ENCODE results near the gene SYCP2.
"Not testable (repeated sequence)": the region's sequence is repeated elsewhere in the genome, so short reads cannot be mapped to it uniquely, and the experiment has no call there.

SYCP2 gene

DNA sequence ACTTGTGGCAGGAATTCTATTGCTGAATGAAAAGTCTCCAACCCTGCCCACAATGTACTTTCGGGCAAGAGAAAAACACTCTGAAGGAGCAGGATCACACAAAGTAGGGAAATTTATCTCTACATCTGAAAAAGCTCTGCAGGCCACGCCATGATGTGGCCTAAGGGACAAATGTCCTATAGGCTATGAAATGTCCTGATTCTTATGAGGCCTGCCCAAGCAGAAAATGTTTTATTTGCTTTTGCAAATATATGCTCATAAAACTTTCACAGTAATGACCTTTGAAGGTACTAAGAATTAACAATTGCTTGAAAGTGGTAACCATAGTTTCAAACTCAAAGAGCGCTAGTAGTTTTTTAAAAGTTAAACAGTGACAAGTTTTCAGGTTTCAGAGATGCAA is 31.0 kb downstream of the SYCP2 start:
- no peak for DNase-seq

DNA sequence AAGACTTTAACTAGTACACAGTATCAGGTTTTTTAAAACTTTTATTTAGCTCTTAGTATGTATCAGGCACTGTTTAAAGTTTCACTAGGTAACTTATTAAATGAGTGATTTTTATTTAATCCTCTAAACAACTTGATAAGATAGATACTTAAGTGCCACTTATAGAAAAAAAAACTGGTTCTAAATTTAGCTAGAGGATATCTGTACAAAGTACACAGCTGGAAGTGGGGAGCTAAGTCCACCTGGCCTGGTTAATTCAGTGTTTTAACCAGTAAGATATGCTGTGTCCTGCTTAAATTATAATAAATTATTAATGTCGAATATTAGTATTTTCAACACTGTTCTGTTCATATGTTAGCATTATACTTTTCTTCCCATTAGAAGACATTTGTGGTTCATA is 37.5 kb downstream of the SYCP2 start:
- no peak for DNase-seq

DNA sequence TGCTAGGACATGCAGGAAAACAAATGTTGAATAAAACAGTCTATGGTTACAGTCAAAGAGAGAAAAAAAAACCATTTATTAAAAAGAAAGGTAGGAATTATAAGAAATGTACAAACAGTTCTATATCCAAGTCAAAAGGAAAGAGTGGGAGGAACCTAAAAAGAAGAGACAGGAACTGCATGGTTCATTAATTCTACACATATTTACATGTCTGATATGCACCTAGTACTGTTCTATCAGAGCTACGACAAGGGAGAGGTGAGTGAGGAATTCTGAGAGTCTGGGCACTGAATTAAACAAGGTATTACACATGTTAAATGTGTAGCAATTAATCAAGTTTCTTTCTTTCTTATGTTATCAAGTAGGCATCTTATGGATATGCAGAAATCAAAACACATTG is 41.9 kb downstream of the SYCP2 start:
- no peak for DNase-seq

DNA sequence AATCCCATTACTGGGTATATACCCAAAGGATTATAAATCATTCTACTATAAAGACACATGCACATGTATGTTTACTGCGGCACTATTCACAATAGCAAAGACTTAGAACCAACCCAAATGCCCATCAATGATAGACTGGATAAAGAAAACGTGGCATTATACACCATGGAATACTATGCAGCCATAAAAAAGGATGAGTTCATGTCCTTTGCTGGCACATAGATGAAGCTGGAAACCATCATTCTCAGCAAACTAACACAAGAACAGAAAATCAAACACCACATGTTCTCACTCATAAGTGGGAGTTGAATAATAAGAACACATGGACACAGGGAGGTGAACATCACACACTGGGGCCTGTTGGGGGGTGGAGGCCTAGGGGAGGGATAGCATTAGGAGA is 43.4 kb downstream of the SYCP2 start:
- DNase-seq, result not testable (repeated sequence)

DNA sequence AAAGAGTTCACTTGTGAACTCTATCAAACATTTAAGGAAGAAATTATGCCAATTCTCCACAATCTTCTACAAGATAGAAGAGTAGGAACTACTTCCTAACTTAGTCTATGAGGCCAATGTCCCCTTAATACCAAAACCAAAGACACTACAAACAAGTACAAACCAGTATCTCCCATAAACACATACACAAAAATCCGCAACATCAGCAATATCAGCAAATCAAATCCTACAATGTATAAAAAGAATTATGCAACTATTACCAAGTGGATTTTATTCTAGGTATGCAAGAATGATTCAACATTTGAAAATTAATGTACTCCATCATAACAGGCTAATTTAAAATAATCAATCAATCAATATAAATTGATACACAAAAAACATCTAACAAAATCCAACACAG is 45.4 kb downstream of the SYCP2 start:
- DNase-seq, result no peak

DNA sequence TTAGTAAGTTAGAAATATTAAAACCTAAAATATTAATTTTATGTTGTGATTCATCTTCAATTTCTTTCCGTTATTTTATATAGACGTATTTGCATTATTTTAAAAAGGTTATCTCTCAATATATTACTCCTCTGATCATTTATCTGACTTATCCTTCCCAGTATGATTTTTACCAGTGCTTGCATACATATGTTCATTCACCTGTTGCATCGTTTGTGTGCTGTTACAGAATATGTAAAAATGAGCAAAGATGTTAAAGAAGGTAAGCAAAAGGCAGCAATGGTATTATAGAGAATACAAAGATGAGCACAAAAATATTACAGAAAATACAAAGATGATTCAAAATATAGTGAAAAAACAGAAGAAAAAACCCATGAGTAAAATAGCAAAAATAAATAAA is 48.9 kb downstream of the SYCP2 start:
- DNase-seq, result no peak

DNA sequence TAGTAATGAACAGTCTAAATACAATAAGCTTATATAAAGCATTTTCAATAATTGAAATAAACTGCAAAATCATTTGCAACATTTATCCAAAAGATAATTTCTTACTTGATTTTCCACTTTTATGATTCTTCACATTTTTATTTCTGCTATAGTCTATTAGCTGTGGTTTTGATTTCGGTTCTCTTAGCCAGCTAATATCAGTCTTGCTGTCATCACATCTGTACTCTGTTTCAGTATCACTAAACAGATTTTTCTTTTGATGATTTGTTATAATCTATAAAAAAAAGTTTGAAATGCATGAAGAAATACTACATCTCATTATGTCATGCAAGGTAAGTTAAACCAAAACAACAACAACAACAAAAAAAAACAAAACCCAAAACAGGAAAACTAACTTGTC is 53.2 kb downstream of the SYCP2 start:
- no peak for DNase-seq

DNA sequence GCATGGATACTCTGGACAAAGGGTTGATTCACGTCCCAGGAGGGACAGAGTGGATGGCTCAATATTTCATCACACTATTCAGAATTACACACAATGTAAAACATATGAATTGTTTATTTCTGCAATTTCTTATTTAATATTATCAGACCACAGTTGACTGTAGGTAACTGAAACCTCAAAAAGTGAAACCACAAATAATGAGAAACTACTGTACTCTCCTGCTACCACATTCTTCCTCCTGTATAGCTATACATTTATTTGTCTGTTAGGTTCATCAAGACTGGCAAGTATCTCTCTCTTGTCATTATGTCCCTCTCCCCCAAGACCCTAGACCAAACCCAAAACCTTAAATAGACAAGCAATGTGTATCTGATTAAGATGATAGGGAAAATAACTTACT is 60.0 kb downstream of the SYCP2 start:
- no peak for DNase-seq

DNA sequence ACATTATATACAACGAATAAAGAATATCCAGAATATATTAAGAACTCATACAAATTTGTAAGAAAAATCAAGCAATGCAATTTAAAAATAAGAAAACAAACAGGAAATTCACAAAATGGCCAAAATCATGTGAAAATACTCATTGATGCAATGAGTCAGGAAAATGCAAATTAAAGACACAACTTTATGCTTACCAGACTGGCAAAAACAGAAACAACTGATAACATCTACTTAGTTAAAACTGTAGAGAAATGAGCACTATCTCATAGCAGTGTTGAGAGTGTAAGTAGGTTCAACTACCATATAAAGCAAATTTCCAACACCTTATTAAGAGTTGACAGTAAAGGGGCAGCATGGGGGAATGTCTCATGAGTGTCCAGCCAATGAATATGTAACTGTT is 62.3 kb downstream of the SYCP2 start:
- DNase-seq, result no peak

DNA sequence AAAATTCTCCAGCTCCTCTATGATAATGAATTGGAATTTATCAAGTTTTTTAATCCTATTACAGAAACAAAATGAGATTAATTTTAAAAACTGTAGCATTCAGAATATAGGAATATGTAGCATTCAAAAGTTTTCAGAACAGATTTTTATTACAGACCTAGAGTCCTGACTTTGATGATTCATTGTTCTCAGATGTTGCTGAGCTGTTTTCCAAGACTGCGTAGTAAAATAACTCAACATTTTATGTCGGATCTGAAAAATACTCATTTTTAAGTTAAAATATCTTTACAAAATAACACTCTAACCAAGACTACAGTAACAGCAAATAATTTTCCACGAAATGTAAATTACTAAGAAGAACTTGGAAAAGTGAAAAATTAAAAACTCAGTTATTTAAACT is 67.1 kb downstream of the SYCP2 start:
- DNase-seq, result no peak

DNA sequence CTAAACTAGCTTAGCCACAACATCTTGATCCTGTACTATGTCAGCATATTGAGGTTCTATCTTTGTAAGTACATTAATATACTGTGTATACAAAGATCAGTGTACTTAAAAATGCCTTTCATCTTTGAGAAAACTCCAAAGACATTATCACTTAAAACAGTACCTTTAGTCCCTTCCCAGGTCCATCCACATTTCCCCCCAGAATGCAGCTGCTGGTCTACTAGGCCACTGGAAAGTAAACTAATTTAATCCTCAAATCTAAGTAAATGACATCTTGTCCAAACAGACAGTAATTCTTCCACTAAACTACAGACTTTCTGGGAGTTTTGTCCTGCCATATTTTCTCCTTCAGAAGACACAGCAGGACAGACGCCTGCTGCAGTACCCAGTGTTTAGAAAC is 68.7 kb downstream of the SYCP2 start:
- DNase-seq, result no peak

DNA sequence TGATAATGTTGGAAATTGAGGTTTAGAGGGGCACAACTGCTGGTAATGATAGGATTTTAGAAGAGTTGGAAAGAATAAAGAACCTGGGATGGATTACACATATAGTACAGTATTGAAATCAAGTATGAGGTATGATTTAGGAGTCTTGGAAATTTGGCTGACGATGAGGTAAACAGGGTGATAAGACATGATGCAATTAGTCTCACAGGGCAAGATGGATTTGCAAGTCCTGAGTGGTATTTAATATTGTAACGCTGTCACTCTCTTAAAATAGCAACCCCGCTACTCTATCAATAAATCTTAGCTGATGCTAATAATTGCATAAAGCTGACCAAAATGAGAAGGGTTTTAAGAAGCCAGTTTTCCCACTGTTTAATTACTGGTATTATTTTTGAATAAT is 70.4 kb downstream of the SYCP2 start:
- no peak for DNase-seq

DNA sequence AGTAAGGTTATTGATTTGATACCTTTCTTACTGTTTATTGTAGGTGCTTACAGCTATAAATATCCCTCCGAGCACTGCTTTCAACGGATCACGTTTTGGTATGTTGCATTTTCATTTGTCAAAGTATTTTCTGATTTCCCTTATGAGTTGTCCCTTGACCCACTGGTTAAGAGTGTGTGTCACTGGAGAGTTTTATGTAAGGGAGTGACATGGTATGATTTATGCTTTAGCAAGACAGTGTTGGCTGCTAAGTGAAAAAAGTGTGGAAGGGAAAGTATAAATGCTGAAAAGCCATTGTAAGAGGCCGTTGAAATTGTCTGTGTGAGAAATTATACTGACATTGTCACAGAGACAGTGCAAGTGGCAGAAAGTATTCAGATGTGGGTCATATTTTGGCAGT is 72.0 kb downstream of the SYCP2 start:
- no peak for DNase-seq

DNA sequence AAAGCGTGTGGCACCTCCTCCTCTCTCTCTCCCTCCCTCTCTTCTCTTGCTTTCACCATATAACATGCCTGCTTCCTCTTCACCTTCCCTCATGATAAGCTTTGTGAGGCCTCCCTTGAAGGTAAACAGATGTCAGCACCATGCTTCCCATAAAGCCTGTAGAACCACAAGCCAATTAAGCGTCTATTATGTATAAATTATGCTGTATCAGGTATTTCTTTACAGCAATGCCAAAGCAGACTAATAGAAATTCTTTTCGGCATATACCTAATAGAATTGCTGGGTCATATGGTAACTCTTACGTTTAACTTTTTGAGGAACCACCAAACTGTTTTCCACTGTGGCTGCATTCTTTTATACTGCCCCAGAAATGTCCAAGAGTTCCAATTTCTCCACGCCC is 75.0 kb downstream of the SYCP2 start:
- no peak for DNase-seq

DNA sequence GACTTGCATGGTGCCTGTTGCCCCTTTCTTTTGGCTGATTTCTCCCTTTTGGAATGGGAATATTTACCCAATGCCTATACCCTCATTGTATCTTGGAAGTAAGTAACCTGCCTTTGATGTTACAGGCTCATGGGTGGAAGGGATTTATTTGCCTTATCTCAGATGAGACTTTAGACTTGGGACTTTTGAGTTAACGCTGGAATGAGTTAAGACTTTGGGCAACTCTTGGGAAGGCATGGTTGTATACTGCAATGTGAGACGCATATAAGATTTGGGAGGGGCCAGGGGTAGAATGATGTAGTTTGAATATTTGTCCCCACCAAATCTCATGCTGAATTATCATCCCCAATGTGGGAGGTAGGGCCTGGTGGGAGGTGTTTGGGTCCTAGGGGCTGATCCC is 75.5 kb downstream of the SYCP2 start:
- no peak for DNase-seq

DNA sequence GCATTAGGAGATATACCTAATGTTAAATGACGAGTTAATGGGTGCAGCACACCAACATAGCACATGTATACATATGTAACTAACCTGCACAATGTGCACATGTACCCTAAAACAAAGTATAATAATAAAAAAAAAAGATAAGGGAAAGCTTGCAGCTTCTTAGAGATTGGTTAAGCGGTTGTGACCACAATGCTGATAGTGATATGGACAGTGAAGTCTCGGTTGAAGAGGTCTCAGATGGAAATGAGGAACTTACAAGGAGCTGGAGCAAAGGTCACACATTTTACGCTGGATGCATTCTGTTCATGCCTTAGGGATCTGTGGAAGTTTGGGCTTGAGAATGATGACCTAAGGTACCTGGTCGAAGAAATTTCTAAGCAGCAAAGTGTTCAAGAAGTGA is 76.5 kb downstream of the SYCP2 start:
- DNase-seq, result not testable (repeated sequence)

DNA sequence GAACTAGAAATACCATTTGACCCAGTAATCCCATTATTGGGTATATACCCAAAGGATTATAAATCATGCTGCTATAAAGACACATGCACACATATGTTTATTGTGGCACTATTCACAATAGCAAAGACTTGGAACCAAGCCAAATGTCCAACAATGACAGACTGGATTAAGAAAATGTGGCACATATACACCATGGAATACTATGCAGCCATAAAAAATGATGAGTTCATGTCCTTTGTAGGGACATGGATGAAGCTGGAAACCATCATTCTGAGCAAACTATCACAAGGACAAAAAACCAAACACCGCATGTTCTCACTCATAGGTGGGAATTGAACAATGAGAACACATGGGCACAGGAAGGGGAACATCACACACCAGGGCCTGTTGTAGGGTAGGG is 76.9 kb downstream of the SYCP2 start:
- DNase-seq, result not testable (repeated sequence)

DNA sequence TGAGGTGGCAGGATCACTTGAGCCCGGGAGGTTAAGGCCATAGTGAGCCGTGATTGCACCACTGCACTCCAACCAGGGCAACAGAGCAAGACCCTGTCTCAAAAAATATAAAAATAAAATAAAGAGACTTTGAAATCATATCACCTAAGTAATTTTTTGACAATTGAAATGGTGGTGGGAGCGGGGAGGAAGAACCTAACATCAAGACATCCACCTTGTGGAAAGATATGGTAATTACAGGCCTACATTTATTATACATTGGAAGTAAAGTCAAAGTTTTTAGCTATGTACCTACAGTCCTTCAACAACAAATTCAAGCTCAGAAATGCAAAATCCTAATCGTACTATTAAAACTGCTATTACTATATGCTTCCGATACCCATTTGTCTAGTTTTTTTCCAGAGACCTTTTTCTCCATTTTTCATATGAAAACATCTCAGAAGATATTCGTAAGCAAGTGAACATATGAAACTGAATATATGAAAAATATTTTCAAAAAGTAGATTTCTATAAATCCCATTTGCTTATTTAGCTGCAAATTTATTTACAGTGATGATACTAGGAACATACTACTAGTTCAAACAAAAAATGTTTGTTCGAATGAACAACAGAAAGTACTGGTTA is 83.3 kb downstream of the SYCP2 start:
- no peak for DNase-seq

DNA sequence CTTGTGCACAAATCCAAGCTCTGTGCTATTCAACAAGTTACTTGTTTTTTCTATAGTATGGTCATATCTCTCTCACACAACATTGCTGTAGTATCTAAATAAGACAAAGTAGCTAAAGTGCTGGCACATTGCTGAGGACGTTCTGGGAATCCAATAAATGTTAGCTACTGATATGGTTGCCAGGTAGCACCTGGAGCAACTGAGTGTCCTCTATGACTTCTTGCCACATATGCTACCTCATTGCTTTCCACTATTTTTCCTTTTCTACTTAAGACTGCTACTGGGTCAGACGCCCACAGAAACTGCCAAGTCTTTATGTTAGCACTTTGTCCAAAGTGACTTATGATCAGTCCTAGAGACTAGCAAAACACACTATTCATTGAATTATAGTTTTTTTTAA is 85.3 kb downstream of the SYCP2 start:
- no peak for DNase-seq

DNA sequence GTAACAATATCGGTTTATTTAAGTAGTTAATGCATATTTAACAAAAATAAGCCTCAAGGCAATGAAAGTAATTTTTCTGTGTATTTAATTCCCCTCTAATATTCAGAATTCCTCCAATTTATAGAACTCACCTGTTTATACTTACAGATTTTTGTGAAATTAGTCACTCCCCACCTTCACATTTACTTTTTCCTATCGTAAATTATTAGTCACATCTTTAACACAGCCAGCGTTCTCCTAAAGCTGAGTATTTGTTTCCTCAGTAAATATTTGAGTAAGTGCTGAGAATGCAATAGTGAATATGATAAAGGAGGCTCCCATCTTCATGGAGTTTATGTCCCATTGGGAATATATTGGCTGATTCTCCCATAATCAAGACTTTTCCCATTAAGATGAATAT is 88.0 kb downstream of the SYCP2 start:
- no peak for DNase-seq

DNA sequence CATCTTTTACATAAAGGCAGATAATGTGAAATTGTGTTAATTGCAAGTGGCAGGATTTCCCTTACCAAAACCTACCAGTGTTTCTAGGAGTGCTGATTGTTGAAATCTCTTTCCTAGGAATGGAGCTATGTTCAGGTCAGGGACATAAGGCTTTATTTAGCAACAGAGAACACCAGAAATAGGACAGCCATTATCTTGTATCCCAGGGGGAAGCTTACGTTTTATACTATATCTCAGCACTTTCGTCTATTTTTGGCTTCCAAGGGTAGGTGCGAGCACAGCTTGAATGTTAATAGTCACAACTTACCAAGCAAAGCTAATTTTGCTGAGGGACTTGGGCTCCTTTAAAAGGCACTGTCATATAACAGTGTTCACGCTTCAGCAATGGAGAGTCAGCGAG is 94.0 kb downstream of the SYCP2 start:
- no peak for DNase-seq

DNA sequence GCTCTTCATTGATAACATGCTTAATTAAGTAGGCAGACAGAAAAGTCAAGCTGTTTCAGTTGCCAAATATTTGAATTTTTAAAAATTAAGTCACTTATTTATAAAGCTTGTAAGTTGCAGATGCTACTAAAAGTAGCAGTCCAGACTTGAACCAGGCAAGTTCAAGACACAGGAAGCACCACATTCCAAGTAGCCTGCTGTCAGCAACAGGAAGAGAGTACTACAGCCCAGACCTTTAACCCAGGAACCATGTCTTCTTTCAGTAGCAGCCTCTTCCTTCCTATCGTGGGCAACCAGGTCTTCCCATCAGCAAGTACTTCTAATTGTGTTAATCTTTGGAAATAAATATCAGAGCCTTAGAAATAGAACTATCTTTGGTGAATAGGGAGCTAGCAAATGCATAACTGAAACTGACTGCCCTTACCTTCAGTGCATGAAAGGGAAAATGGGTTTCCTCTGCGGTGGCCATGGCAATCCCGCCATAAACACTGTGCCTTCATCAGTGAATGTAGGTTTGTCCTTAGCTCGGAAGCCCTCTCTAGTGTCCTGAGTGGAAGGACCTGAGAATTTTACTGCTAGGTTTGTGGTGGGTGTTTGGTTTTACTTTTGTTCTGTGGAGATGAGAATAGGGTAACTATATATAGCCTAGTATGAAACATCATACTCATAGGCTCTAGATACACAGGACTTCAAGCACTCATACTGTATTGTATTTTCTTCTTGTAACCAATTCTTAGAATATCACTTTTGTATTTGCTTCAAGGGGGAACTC is 95.6 kb downstream of the SYCP2 start:
- DNase-seq, result no peak

DNA sequence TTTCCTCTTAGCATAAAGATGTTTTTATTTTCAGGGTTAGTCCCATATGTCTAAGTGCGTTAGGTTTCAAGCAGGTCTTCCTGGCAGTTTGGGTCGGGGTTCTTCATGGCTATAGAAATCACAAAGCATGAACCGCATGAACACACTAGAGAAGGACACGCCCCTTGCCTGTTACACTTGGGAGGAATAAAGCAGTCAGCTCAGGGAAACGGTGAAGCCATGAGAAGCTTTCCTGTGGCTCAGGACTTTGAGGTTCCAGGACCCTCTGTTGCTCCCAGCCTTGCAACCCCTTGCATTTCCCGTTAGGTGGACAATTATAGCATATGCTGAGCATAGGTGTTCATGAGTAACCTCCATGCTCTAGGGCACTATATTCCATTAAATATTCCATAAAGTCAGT is 96.7 kb downstream of the SYCP2 start:
- no peak for DNase-seq

DNA sequence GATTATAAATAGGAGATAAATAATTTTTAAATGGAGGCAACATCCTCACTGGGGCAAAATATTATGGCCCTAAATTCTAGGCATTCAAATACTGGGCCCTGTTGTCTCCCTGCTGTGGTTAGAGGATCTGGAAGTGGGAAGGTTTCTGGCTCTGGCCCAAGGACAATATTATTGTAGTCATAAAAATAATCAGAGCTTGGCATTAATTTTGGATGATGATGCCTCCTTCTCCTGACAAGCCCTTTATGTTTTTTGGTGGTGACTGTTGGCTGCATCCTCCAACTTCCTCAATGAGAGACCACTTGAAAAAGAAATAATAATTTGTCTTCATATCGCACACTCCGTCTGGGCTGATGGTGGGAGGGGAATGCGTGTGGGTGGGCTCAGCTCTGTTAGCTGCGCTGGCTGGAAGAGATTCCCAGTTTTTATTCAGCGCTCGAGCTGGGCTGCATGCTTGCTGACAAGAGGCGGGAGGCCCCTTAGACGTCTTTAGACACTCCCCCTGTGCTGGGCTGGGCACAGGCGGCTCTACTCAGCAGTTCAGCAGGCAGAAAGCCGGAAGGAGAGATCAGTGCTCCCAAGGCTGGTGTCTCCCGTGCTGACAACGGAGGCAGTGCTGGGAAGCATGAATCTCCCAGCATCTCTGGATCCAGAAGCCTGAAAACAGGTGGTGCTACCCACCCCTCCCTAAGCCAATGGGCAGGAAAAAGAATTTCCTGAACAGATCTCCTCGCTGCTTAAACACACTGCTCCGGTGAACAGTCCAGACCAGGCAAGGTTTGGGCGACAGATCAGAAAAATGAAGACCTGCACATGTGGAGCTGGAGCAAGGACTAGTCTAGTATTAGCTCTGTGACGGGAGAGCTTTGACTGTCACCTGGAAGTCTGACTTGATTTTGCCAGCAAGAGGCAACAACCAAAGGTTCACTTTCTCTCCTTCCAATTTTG is 97.7 kb downstream of the SYCP2 start:
- DNase-seq, result no peak
